ENCODE results near the gene GRIA3.
"Not testable (repeated sequence)": the region's sequence is repeated elsewhere in the genome, so short reads cannot be mapped to it uniquely, and the experiment has no call there.

The GRIA3 gene

GRCh38 chrX:123455693-123456092, 271.6 kb downstream of the GRIA3 start:
- no peak for DNase-seq (ENCODE audit: low read depth, low spot score)

- DNase-seq (ENCODE audit: low read depth, low spot score), result no peak
Observed at GRCh38 chrX:123464709-123465108, 280.6 kb downstream of the GRIA3 start.

GRCh38 chrX:123468481-123468880, 284.4 kb downstream of the GRIA3 start:
- no peak for DNase-seq (ENCODE audit: low read depth, low spot score)

GRCh38 chrX:123475068-123475724, 291.1 kb downstream of the GRIA3 start:
- DNase-seq (ENCODE audit: low read depth, low spot score), result no peak

GRCh38 chrX:123476611-123477219, 292.6 kb downstream of the GRIA3 start:
- no peak for DNase-seq (ENCODE audit: low read depth, low spot score)

- no peak for DNase-seq (ENCODE audit: low read depth, low spot score)
Observed at GRCh38 chrX:123477673-123478072, 293.6 kb downstream of the GRIA3 start.

- no peak for DNase-seq (ENCODE audit: low read depth, low spot score)
Observed at GRCh38 chrX:123481913-123482851, 298.1 kb downstream of the GRIA3 start.

- no peak for DNase-seq (ENCODE audit: low read depth, low spot score)
Observed at GRCh38 chrX:123486297-123486696, 302.2 kb downstream of the GRIA3 start.

GRCh38 chrX:123487236-123487635, 303.2 kb downstream of the GRIA3 start:
- no peak for DNase-seq (ENCODE audit: low read depth, low spot score)

GRCh38 chrX:123487669-123488068, 303.6 kb downstream of the GRIA3 start:
- DNase-seq (ENCODE audit: low read depth, low spot score), result no peak

- DNase-seq (ENCODE audit: low read depth, low spot score), result no peak
Observed at GRCh38 chrX:123489011-123489410, 304.9 kb downstream of the GRIA3 start.

GRCh38 chrX:123493857-123494256, 309.8 kb downstream of the GRIA3 start:
- DNase-seq (ENCODE audit: low read depth, low spot score), result no peak

- DNase-seq (ENCODE audit: low read depth, low spot score), result no peak
Observed at GRCh38 chrX:123499787-123500186, 315.7 kb downstream of the GRIA3 start.

- no peak for DNase-seq (ENCODE audit: low read depth, low spot score)
Observed at GRCh38 chrX:123504047-123504446, 320.0 kb downstream of the GRIA3 start.

- DNase-seq (ENCODE audit: low read depth, low spot score), result no peak
Observed at GRCh38 chrX:123504630-123505270, 320.7 kb downstream of the GRIA3 start.

GRCh38 chrX:123513585-123514278, 329.7 kb downstream of the GRIA3 start:
- no peak for DNase-seq (ENCODE audit: low read depth, low spot score)

GRCh38 chrX:123514279-123514640, 330.2 kb downstream of the GRIA3 start:
- DNase-seq (ENCODE audit: low read depth, low spot score), result not testable (repeated sequence)

- DNase-seq (ENCODE audit: low read depth, low spot score), result no peak
Observed at GRCh38 chrX:123518791-123519190, 334.7 kb downstream of the GRIA3 start.

- no peak for DNase-seq (ENCODE audit: low read depth, low spot score)
Observed at GRCh38 chrX:123525123-123525725, 341.1 kb downstream of the GRIA3 start.

GRCh38 chrX:123530726-123531125, 346.6 kb downstream of the GRIA3 start:
- not testable (repeated sequence) for DNase-seq (ENCODE audit: low read depth, low spot score)
